ENCODE measurements around the gene MND1.

Gene MND1

DNA sequence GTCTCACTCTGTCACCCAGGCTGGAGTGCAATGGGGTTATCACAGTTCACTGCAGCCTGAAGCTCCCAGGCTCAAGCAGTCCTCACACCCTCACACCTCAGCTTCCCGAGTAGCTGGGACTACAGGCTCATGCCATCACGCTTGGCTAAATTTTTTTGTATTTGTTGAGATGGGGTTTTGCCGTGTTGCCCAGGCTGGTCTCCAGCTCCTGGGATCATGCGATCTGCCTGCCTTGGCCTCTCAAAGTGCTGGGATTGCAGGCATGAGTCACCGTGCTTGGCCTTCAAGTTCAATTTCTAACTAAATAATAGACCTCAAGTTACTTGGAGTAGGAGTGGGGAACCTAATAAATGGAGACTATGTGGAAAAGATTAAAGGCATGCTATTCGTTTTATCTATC lies 48.9 kb downstream of the MND1 start:
- TF ChIP-seq, protein P1, sequence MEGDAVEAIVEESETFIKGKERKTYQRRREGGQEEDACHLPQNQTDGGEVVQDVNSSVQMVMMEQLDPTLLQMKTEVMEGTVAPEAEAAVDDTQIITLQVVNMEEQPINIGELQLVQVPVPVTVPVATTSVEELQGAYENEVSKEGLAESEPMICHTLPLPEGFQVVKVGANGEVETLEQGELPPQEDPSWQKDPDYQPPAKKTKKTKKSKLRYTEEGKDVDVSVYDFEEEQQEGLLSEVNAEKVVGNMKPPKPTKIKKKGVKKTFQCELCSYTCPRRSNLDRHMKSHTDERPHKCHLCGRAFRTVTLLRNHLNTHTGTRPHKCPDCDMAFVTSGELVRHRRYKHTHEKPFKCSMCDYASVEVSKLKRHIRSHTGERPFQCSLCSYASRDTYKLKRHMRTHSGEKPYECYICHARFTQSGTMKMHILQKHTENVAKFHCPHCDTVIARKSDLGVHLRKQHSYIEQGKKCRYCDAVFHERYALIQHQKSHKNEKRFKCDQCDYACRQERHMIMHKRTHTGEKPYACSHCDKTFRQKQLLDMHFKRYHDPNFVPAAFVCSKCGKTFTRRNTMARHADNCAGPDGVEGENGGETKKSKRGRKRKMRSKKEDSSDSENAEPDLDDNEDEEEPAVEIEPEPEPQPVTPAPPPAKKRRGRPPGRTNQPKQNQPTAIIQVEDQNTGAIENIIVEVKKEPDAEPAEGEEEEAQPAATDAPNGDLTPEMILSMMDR (IDR thresholded peaks at IDR 0.05; ENCODE audit: extremely low read depth, insufficient read depth, missing control alignments) = no peak
- DNase-seq (ENCODE audit: low spot score) = no peak
- in situ Hi-C loops (cut with MboI; ENCODE audit: low pct_unique_long_range_greater_than_20kb, low sequenced_read_pairs, unreplicated experiment) = no loop called here

DNA sequence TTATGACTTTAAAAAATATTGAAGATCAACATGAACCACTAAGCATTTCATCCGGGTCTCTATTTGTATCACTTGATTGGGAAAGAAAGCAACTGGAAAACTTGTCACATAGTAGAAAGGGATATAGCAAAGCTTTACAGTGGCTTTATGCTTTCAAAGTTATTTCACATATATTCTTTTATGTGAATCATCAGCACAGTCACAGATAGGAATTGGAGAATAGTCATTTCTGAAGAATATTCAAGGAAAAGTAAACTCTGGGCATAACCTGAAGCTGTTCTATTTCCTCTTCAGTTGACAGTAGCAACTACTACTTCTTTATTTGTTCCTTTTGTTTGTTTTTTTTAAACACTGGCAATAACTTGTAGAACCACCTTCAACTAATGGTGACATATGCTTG lies 50.5 kb downstream of the MND1 start:
- no peak for DNase-seq (ENCODE audit: low spot score)
- TF ChIP-seq, protein P1 (IDR thresholded peaks at IDR 0.05; ENCODE audit: extremely low read depth, insufficient read depth, missing control alignments) = no peak
- in situ Hi-C loops (cut with MboI; ENCODE audit: low pct_unique_long_range_greater_than_20kb, low sequenced_read_pairs, unreplicated experiment) = no loop called here

DNA sequence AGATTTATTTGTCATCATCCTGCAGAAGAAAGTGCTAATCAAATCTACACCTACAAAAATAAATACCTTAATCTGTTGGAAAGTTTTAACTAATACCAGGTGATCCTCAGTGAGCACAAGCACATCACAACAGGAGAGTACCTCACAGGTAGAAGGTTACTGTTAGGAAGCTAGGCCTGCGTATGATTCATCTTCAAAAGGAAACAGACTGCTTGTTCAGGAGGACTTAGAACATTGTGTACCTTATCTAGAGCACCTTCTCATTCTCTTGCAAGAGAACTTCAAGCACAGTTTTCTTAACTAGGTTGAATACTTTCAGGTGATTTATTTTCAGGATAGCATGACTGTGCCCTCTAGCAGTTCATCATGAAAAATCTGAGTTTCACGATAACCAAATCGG lies 54.2 kb downstream of the MND1 start:
- in situ Hi-C loops (cut with MboI; ENCODE audit: low pct_unique_long_range_greater_than_20kb, low sequenced_read_pairs, unreplicated experiment) = no loop called here
- DNase-seq (ENCODE audit: low spot score) = no peak
- TF ChIP-seq, protein P1 (IDR thresholded peaks at IDR 0.05; ENCODE audit: extremely low read depth, insufficient read depth, missing control alignments) = no peak

DNA sequence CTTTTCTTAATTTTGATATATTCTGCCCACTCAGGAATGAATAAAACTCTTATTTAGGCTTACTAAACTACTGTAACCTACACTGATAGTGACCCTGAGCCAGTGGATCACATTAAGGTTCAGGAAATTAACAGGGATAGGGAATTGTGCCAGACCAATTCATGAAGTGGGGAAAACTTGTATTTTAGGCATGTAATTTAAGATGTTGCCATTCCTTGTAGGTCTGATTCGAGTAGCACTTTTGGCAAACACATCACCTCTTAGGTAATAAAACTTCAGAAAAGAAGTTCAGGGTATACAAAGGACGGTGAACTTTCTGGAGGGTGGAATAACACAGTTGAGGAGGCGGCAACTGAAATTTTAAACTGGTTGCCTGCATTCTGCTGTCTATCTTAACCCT lies 54.9 kb downstream of the MND1 start:
- DNase-seq (ENCODE audit: low spot score) = no peak

DNA sequence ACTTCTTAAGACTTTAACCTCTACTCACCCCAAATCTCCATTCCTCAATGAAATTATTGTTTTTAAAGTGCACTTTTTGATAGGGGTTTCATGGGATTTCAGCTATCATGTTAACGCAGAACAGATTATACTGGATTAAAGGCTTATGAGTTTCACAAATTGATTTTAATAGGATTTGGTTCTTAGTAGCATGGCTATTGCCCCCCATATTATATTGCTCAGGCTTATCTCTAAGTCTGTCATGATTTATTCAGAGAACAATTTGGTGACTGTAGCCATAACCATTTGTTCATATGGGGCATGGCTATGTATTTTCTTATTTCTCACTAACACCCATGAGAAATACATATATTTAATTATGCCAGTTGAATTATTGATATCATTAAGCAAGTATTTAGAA lies 57.0 kb downstream of the MND1 start:
- TF ChIP-seq, protein P1 (IDR thresholded peaks at IDR 0.05; ENCODE audit: extremely low read depth, insufficient read depth, missing control alignments) = no peak
- in situ Hi-C loops (cut with MboI; ENCODE audit: low pct_unique_long_range_greater_than_20kb, low sequenced_read_pairs, unreplicated experiment) = no loop called here
- DNase-seq (ENCODE audit: low spot score) = no peak

More for the DNA sequence above, 54.9 kb downstream of the MND1 start:
- TF ChIP-seq, protein P1 (IDR thresholded peaks at IDR 0.05; ENCODE audit: extremely low read depth, insufficient read depth, missing control alignments) = no peak
- in situ Hi-C loops (cut with MboI; ENCODE audit: low pct_unique_long_range_greater_than_20kb, low sequenced_read_pairs, unreplicated experiment) = no loop called here

DNA sequence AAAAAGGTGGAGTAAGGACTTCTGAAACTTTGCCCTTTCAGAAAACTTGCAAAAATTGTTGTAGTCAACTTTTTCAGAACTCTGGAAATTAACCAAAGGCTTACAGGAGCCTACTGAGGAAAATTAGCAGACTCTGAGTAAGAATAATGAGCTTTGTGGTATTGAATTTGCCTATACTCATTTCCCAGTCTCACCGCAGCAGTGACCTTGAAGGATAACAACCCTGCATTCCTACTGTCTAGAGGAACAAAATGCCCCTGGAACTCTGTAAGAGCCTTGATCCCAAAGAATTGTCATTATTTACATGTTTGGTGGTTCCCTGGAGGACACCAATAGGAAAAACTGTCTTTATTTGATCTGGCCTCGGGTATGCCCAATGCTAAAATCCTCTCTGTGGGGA lies 57.9 kb downstream of the MND1 start:
- TF ChIP-seq, protein P1 (IDR thresholded peaks at IDR 0.05; ENCODE audit: extremely low read depth, insufficient read depth, missing control alignments) = no peak
- in situ Hi-C loops (cut with MboI; ENCODE audit: low pct_unique_long_range_greater_than_20kb, low sequenced_read_pairs, unreplicated experiment) = no loop called here
- no peak for DNase-seq (ENCODE audit: low spot score)

DNA sequence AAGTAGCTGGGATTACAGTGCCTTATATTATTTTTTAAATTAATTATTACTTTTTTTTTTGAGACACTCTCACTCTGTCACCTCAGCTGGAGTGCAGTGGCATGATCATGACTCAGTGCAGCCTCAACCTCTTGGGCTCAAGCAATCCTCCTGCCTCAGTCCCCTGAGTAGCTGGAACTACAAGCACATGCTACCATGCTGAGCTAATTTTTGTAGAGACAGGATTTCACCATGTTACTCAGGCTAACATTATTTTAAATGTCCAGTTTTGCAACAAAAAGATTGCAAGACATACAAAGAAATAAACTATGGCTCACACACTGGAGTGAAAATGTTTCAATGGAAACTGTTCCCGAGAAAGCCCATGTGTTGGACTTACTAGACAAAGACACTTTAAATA lies 59.2 kb downstream of the MND1 start:
- no peak for DNase-seq (ENCODE audit: low spot score)
- TF ChIP-seq, protein P1 (IDR thresholded peaks at IDR 0.05; ENCODE audit: extremely low read depth, insufficient read depth, missing control alignments) = no peak
- in situ Hi-C loops (cut with MboI; ENCODE audit: low pct_unique_long_range_greater_than_20kb, low sequenced_read_pairs, unreplicated experiment) = no loop called here

Data from GM13977 (cell line).